Stimulated activated CD4-positive, alpha-beta T cell treated with anti-CD3 and anti-CD28 coated beads, Interleukin-12 subunit alpha, Interleukin-12 subunit beta, amount 100 ng/mL, for 4 hours (primary cell): Measurements from ENCODE around the gene TRIM44.
"Not testable (repeated sequence)": the region's sequence is repeated elsewhere in the genome, so short reads cannot be mapped to it uniquely, and the experiment has no call there.

ENCODE experiments used
- DNase-seq: peaks from one replicate; pipeline ENCODE4 v3.0.0-alpha.2; 2020

Gene TRIM44

GRCh38 chr11:35633827-35634423, 28.6 kb upstream of the TRIM44 start:
- DNase-seq: no peak

GRCh38 chr11:35635933-35636332, 26.6 kb upstream of the TRIM44 start:
- no peak for DNase-seq

GRCh38 chr11:35639591-35640179, 22.9 kb upstream of the TRIM44 start:
- DNase-seq: no peak

- no peak for DNase-seq
Measured at GRCh38 chr11:35641171-35641897, 21.2 kb upstream of the TRIM44 start.

GRCh38 chr11:35641964-35642363, 20.6 kb upstream of the TRIM44 start:
- DNase-seq: no peak

- DNase-seq: no peak
Measured at GRCh38 chr11:35647421-35648093, 15.0 kb upstream of the TRIM44 start.

GRCh38 chr11:35650006-35650405, 12.6 kb upstream of the TRIM44 start:
- DNase-seq: no peak

GRCh38 chr11:35650467-35650866, 12.1 kb upstream of the TRIM44 start:
- DNase-seq: no peak

GRCh38 chr11:35651263-35651662, 11.3 kb upstream of the TRIM44 start:
- DNase-seq: no peak

GRCh38 chr11:35652786-35653185, 9.8 kb upstream of the TRIM44 start:
- DNase-seq: not testable (repeated sequence)

- DNase-seq: no peak
Measured at GRCh38 chr11:35654711-35655110, 7.9 kb upstream of the TRIM44 start.

GRCh38 chr11:35655254-35655653, 7.3 kb upstream of the TRIM44 start:
- no peak for DNase-seq

- DNase-seq: no peak
Measured at GRCh38 chr11:35655856-35656255, 6.7 kb upstream of the TRIM44 start.

- no peak for DNase-seq
Measured at GRCh38 chr11:35658020-35658948, 4.3 kb upstream of the TRIM44 start.

- DNase-seq: no peak
Measured at GRCh38 chr11:35661534-35661933, 1.0 kb upstream of the TRIM44 start.

- DNase-seq: no peak
Measured at GRCh38 chr11:35662061-35662648, 420 bp upstream of the TRIM44 start.

GRCh38 chr11:35663408-35663702, 780 bp downstream of the TRIM44 start:
- DNase-seq: no peak

- no peak for DNase-seq
Measured at GRCh38 chr11:35664977-35665441, 2.4 kb downstream of the TRIM44 start.

GRCh38 chr11:35667257-35667656, 4.7 kb downstream of the TRIM44 start:
- no peak for DNase-seq

- DNase-seq: not testable (repeated sequence)
Measured at GRCh38 chr11:35668350-35668749, 5.8 kb downstream of the TRIM44 start.

- no peak for DNase-seq
Measured at GRCh38 chr11:35671396-35672127, 9.0 kb downstream of the TRIM44 start.

GRCh38 chr11:35672608-35673007, 10.0 kb downstream of the TRIM44 start:
- DNase-seq: no peak
